Lower leg skin (tissue), 4 donors: ENCODE data around the gene MLEC. TPM values are rescaled to one million over a fixed set of nuclear protein-coding genes. Genes with fewer than 3 reads are reported as not detected.

ENCODE experiments used
- DNase-seq, 2 donors: peaks; one replicate each; pipeline ENCODE4 v3.0.0-alpha.2; 2019; ENCODE audit warnings: low spot score in 2 of 2
- H3K4me3 ChIP-seq: fragments of 200-600 bp; sonication (generic); 2 replicates; pipeline ENCODE4 v1.5.1; 2017; ENCODE audit warnings: mild to moderate bottlenecking, low read depth; ENCODE audit not compliant: poor library complexity, severe bottlenecking
- CTCF ChIP-seq, 3 donors: fragments of 450-650 bp; IDR thresholded peaks; one replicate each; pipeline ENCODE4 v1.5.1; 2016; ENCODE audit warnings: antibody characterized with exemption in 3 of 3, mild to moderate bottlenecking in 3 of 3, moderate library complexity in 2 of 3
- POLR2A ChIP-seq, 2 donors: fragments of 450-650 bp; IDR thresholded peaks; one replicate each; pipeline ENCODE4 v1.6.1; 2016 to 2017; ENCODE audit warnings: antibody characterized with exemption in 2 of 2, mild to moderate bottlenecking in 1 of 2, moderate library complexity in 1 of 2
- WGBS, 2 donors: methylation state at CpG; one replicate each; pipeline ENCODE4 v1.1.5; 2018; 5-methylcytosine and 5-hydroxymethylcytosine counted together
- intact Hi-C: fragments of 100-400 bp; cut with DNase I; formaldehyde crosslinking; loops from one replicate; pipeline ENCODE4 v1.15.0; 2023; ENCODE audit warnings: low total_unique reads
- total RNA-seq, 4 donors: library from RNA; depleted of rRNA; stranded (reverse); fragments of >200 nt; gene quantifications; one replicate each; pipeline ENCODE4 v1.1.0, GENCODE V29; 2016

Gene MLEC
- 10 to 100 TPM; 15.4 to 53.3 (median 40.9) TPM for total RNA-seq

GRCh38 chr12:120686690-120687577 lies at the start of gene MLEC:
MLEC (plus strand) TSS chr12:120687149; CDS start chr12:120687297, 148 bp downstream.
- TF ChIP-seq CTCF (IDR thresholded peaks at IDR 0.05) (no peak), POLR2A (IDR thresholded peaks at IDR 0.05) (no peak)
- WGBS, 2 donors, result 1 to 2% methylated on average over 38 to 51 of the region's 84 CpGs
- peak; percentile 98 to 100 for DNase-seq
- intact Hi-C loops, result no loop called here
- peak within 1 kb of the TSS; percentile 92 for H3K4me3 ChIP-seq

GRCh38 chr12:120639771-120640721 lies 46.9 kb upstream of the MLEC start, which contains the start of gene CABP1:
CABP1 (plus strand) TSS chr12:120640626; CDS start chr12:120640686, 60 bp downstream.
- 11 to 18% methylated on average over 20 to 33 of the region's 56 CpGs for WGBS, 2 donors
- intact Hi-C loops, result loop anchor here (10.0 kb wide), 2 partner anchors 55 to 455 kb away; partner anchors contain the start of gene POP5
- no peak for TF ChIP-seq POLR2A (IDR thresholded peaks at IDR 0.05)
- no peak for TF ChIP-seq CTCF (IDR thresholded peaks at IDR 0.05)
- no peak for DNase-seq
- H3K4me3 ChIP-seq, result no peak within 1 kb of the TSS

- no peak overlapping the region for H3K4me3 ChIP-seq
- intact Hi-C loops, result loop anchor here (10.0 kb wide), 2 partner anchors 56 to 454 kb away; partner anchors contain the start of gene POP5
- TF ChIP-seq POLR2A (IDR thresholded peaks at IDR 0.05) (no peak), CTCF (IDR thresholded peaks at IDR 0.05) (no peak)
- no peak for DNase-seq
- 1 to 12% methylated on average over 8 to 43 of the region's 115 CpGs for WGBS, 2 donors
These were observed 45.8 kb upstream of the MLEC start for GRCh38 chr12:120640861-120641833.

GRCh38 chr12:120642121-120642520 lies 44.8 kb upstream of the MLEC start:
- 76 to 85% methylated on average over 9 of the region's 9 CpGs for WGBS, 2 donors
- TF ChIP-seq CTCF (IDR thresholded peaks at IDR 0.05), result no peak
- TF ChIP-seq POLR2A (IDR thresholded peaks at IDR 0.05), result no peak
- intact Hi-C loops, result loop anchor here (10.0 kb wide), 2 partner anchors 57 to 453 kb away; partner anchors contain the start of gene POP5
- no peak for DNase-seq
- no peak overlapping the region for H3K4me3 ChIP-seq
